ENCODE results near the gene C7orf57.

DNA sequence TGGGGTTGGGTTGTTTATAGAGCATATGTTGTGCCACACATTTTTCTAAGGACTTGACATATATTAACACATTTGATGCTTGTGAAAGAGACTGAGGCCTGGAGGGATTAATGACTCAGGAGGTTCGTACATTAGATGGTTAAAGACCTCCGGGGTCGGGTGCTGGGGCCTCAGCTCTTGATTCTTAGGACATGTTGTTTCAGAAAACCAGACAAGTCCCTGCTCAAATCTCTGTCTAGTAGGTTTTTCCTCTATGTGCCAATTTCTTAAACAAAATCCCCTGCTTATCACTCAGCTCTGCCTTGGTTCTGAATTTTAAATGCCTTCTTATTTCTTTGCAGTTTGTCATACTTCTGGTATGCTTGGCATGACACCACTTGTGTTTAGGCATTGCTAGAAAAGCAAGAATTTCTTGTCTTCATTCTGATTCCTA is 59.5 kb downstream of the C7orf57 start:
- TF ChIP-seq, protein P1, sequence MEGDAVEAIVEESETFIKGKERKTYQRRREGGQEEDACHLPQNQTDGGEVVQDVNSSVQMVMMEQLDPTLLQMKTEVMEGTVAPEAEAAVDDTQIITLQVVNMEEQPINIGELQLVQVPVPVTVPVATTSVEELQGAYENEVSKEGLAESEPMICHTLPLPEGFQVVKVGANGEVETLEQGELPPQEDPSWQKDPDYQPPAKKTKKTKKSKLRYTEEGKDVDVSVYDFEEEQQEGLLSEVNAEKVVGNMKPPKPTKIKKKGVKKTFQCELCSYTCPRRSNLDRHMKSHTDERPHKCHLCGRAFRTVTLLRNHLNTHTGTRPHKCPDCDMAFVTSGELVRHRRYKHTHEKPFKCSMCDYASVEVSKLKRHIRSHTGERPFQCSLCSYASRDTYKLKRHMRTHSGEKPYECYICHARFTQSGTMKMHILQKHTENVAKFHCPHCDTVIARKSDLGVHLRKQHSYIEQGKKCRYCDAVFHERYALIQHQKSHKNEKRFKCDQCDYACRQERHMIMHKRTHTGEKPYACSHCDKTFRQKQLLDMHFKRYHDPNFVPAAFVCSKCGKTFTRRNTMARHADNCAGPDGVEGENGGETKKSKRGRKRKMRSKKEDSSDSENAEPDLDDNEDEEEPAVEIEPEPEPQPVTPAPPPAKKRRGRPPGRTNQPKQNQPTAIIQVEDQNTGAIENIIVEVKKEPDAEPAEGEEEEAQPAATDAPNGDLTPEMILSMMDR (IDR thresholded peaks at IDR 0.05), result no peak
- TF ChIP-seq JUND (IDR thresholded peaks at IDR 0.05) (peak; percentile 74), TCF12 (IDR thresholded peaks at IDR 0.05) (peak; percentile 49; the same call in 1 of the 2 replicates)
